Ovary (tissue), 9 donors: Measurements from ENCODE around the gene BRSK2. TPM values are rescaled to one million over a fixed set of nuclear protein-coding genes. Genes with fewer than 3 reads are reported as not detected.

Source experiments
- DNase-seq, 5 donors: peaks; one replicate each; pipeline ENCODE4 v3.0.0-alpha.2; 2019 to 2020
- H3K27ac ChIP-seq, 2 donors: fragments of 200-600 bp; one replicate each; pipeline versions ENCODE4 v1.5.1 to v1.8.0; 2019 to 2022
- H3K27me3 ChIP-seq: fragments of 200-600 bp; one replicate; pipeline ENCODE4 v1.8.0; 2022
- H3K36me3 ChIP-seq: fragments of 200-600 bp; sonication (generic); one replicate; pipeline ENCODE4 v1.5.1; 2019
- H3K4me1 ChIP-seq: one replicate; pipeline ENCODE4 v1.8.1; 2013; ENCODE audit warnings: mild to moderate bottlenecking, moderate library complexity; ENCODE audit not compliant: insufficient read depth
- H3K4me3 ChIP-seq: fragments of 200-600 bp; sonication (generic); one replicate; pipeline ENCODE4 v1.5.1; 2017
- H3K9me3 ChIP-seq, 2 donors: fragments of 200-600 bp in 1 of 2; sonication (generic) in 1 of 2; one replicate each; pipeline versions ENCODE4 v1.5.1 to v1.8.1; 2013 to 2019; ENCODE audit warnings: mild to moderate bottlenecking in 1 of 2, moderate library complexity in 1 of 2
- CTCF ChIP-seq, 3 donors: fragments of 450-650 bp in 2 of 3; fragments of 200-600 bp in 1 of 3; IDR thresholded peaks; one replicate each; pipeline versions ENCODE4 v1.5.1 to v1.8.0; 2016 to 2022; ENCODE audit warnings: antibody characterized with exemption in 3 of 3, mild to moderate bottlenecking in 1 of 3
- EP300 ChIP-seq: sonication (generic); formaldehyde crosslinking; IDR thresholded peaks from one replicate; pipeline ENCODE4 v1.6.1; 2017; ENCODE audit warnings: antibody characterized with exemption
- POLR2A ChIP-seq: fragments of 450-650 bp; IDR thresholded peaks from one replicate; pipeline ENCODE4 v1.6.1; 2017; ENCODE audit warnings: antibody characterized with exemption, mild to moderate bottlenecking, moderate library complexity
- WGBS, 3 donors: extraction: QIAGEN DNeasy Blood & Tissue Kit in 1 of 3; methylation state at CpG; one replicate each; pipeline versions ENCODE4 v1.1.5 to v1.1.7; 2013 to 2017; 5-methylcytosine and 5-hydroxymethylcytosine counted together
- intact Hi-C, 4 donors: fragments of 100-400 bp; cut with DNase I; formaldehyde crosslinking; loops; one replicate each; pipeline versions ENCODE4 v1.11.0 to v1.15.1; 2022 to 2023
- polyA plus RNA-seq, 2 donors: library from polyadenylated mRNA; stranded (reverse); fragments of 200-250 nt in 1 of 2; fragments of 350-450 nt in 1 of 2; fragmentation: Illumina TruSeq in 1 of 2; extraction: RNeasy Lipid Tissue Mini Kit (QIAGEN cat#74804) in 1 of 2; gene quantifications; one replicate each; pipeline ENCODE4 v1.2.3, GENCODE V29; 2013 to 2014
- total RNA-seq, 7 donors: library from RNA; depleted of rRNA in 2 of 7; stranded (reverse); fragments of >200 nt in 2 of 7; fragmentation: NEBNext Ultra II Directional in 3 of 7; extraction: Animal tissue kit (Norgen Biotek cat#: 25700) in 3 of 7; gene quantifications; one replicate each; pipeline versions ENCODE4 v1.1.0 to v1.2.4, GENCODE V29; 2016 to 2023
- donor health status: DM: no; HTN: no; CAD: no; lungs with moderate emphysema.
- donor health status: DM: no; HTN: no; CAD: no.
- donor health status: Bipolar disorder and iron deficiency.
- donor health status: DM: yes; HTN: yes; CAD: no.
- donor health status: DM: no; HTN: no; CAD: no.
- donor health status: DM: yes; HTN: yes; CAD: no.

The BRSK2 gene
- total and polyA plus RNA-seq, 9 donors = 0.22 to 1.5 (median 0.52) TPM

DNA sequence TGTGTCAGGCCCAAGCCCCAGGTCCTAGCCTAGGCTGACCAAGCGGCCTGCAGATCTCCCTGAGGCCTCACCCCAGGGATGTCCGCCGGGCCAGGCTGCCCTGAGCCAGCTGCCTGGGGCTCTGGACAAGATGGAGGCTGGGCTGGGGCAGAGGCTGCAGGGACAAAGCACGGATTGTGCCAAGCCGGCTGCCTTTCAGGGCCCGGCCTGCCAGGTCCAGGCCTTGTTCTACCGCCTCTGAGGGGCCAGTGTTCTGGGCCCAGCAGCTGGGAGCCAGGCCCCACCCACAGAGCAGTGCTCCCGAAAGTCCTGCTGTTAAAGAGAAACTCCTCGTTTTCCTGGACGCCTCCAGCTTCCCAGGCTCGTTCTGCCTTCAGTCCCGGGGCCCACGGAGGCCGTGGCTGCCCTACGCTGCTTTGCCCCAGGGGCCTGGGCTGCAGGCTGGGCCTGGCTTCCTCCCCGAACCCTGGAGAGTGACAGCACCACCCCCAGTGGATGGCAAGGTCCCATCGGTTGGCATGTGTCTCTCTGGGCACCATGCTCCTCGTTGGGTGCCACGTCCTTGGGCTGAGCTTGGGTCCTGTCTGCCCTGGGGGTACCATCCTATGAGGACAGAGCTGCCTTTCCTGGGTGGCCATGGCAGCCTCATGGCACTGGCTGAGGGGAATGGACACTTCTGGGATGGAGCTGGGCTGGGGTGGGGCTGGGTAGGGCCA is 7.6 kb downstream of the BRSK2 start:
- Histone ChIP-seq H3K4me3 (no peak overlapping the region), H3K4me1 (peaks cover 2% of the 10 kb centered on the region), H3K27ac (no peak overlapping the region), H3K36me3 (no peaks in the 10 kb centered on the region), H3K9me3 (no peaks in the 10 kb centered on the region), H3K27me3 (no peaks in the 10 kb centered on the region)
- no peak for DNase-seq
- TF ChIP-seq POLR2A = no peak
- no peak for TF ChIP-seq CTCF (IDR thresholded peaks at IDR 0.05)
- TF ChIP-seq EP300 = no peak
- WGBS, 3 donors = 78 to 88% (median 81%) methylated on average over 16 to 19 of the region's 19 CpGs
- intact Hi-C loops = no loop called here

DNA sequence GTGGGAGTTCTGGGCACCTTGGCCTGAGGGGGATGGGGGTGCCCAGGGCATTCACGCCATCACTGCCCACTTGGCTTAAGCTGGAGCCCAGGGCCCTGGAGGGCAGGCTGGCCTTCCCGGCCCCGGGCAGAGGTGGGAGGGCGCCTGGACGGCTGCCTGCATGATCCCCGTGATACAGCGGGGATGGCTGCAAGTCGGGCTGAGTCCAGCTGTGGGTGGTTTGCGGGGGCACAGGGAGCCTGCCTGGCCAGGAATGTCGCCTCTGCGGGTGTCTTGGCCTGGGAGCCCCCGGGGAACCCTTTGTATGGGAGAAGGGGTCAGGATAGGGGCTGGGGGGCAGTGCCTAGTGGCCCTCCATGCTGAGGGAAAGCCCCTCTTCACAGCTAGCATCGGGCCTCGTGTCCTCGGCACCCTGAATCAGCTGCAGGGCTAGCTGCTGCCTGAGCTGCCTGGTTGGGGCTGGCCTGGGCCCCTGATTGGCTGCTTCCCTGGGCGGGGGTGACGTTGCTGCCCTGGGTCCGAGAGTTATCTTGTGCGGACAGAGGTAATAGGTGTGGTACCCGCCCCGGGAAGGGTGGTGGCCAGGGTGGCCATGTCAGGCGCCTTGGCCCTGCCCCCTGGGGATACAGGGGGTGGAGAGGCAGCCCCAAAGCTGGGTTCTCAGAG is 8.3 kb downstream of the BRSK2 start:
- intact Hi-C loops = no loop called here
- WGBS, 3 donors = 78 to 86% (median 83%) methylated on average over 22 of the region's 22 CpGs
- H3K27me3 ChIP-seq = no peaks in the 10 kb centered on the region

GRCh38 chr11:1398528-1399235 is 8.9 kb downstream of the BRSK2 start:
- DNase-seq = peak in 1 of 5 donors; percentile 12
- H3K27me3 ChIP-seq = no peaks in the 10 kb centered on the region
- no peak for TF ChIP-seq CTCF (IDR thresholded peaks at IDR 0.05)
- TF ChIP-seq EP300 = no peak
- TF ChIP-seq POLR2A = no peak
- intact Hi-C loops = no loop called here
- no peaks in the 10 kb centered on the region for H3K9me3 ChIP-seq
- WGBS, 3 donors = 83 to 85% (median 84%) methylated on average over 22 to 23 of the region's 23 CpGs
- no peaks in the 10 kb centered on the region for H3K36me3 ChIP-seq
- no peak overlapping the region for H3K4me3 ChIP-seq
- H3K27ac ChIP-seq = no peak overlapping the region
- peaks cover 2% of the 10 kb centered on the region for H3K4me1 ChIP-seq

More for the DNA sequence above, 8.3 kb downstream of the BRSK2 start:
- TF ChIP-seq POLR2A (no peak), CTCF (IDR thresholded peaks at IDR 0.05) (no peak), EP300 (no peak)
- Histone ChIP-seq H3K9me3 (no peaks in the 10 kb centered on the region), H3K4me3 (no peak overlapping the region), H3K4me1 (peaks cover 2% of the 10 kb centered on the region), H3K27ac (no peak overlapping the region), H3K36me3 (no peaks in the 10 kb centered on the region)
- DNase-seq = no peak

DNA sequence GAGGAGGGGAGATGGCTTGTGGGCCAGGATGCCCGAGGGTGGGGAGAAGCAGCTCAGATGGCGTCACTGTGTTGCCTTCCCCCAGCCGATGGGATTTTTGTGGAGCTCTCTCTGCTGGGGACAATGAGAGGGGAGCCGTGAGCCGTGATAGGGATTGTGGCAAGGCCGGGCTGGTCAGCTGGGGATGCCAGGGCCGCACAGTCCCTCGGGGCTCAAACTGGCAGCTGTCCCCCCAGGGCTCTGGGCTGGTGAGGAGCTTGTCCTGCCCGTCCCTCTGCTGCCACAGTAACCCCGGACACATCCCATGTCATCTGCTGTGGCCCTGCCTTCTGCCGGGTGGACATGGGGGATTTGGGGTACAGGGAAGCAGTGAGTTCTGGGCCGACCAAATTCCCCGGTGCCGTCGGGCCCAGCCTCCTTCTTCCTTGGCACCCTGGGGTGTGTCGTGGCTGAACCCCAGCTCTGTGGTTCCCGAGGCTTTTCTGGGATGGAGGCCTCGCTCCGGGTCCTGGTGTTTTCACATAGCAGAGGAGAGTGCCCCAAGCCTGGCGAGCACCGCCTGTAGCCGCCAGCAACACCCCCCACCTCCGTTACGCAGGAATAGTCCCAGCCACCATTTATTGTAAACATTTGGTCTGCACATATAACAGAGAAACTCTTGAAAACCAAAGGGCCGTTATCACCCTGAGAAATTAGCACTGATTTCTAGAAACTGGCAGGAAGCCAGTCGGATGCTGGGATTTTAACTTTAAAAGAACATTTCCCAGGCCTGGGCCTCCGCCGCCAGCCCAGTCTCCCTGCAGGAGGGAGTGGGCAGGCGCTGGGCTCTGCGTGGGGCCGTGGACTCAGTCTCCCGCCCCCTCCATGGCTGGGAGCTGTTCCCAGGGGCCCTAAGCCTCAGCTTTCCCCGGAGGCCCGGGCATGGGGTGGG is 9.9 kb downstream of the BRSK2 start:
- peaks cover 2% of the 10 kb centered on the region for H3K4me1 ChIP-seq
- intact Hi-C loops = no loop called here
- no peaks in the 10 kb centered on the region for H3K9me3 ChIP-seq
- WGBS, 3 donors = 50 to 55% (median 54%) methylated on average over 26 to 34 of the region's 34 CpGs
- no peaks in the 10 kb centered on the region for H3K36me3 ChIP-seq
- no peak overlapping the region for H3K4me3 ChIP-seq
- no peak for TF ChIP-seq EP300
- no peak for TF ChIP-seq CTCF (IDR thresholded peaks at IDR 0.05)
- no peak for TF ChIP-seq POLR2A
- DNase-seq = peak in 1 of 5 donors; percentile 7
- no peaks in the 10 kb centered on the region for H3K27me3 ChIP-seq
- no peak overlapping the region for H3K27ac ChIP-seq
